Cerebellar nuclear complex (tissue), 1 donor: ENCODE data around the gene GNB1L.

Experiments
- DNase-seq, 2 experiments: peaks; one replicate each; lab custom pipeline; 2025; lab: John Stamatoyannopoulos, UW

Gene GNB1L

GRCh38 chr22:19862619-19863246, 8.1 kb upstream of the GNB1L start:
- no peak for DNase-seq

GRCh38 chr22:19859861-19860510, 5.3 kb upstream of the GNB1L start:
- DNase-seq: no peak

GRCh38 chr22:19857382-19857781, 2.7 kb upstream of the GNB1L start:
- no peak for DNase-seq

- DNase-seq: no peak
These were observed 1.1 kb upstream of the GNB1L start for GRCh38 chr22:19855504-19856409.

- no peak for DNase-seq
These were observed 546 bp downstream of the GNB1L start for GRCh38 chr22:19853879-19854777.

GRCh38 chr22:19853058-19853878, 1.4 kb downstream of the GNB1L start:
- DNase-seq: no peak

- DNase-seq: no peak
These were observed 2.4 kb downstream of the GNB1L start for GRCh38 chr22:19852177-19852781.

- DNase-seq: no peak
These were observed 3.1 kb downstream of the GNB1L start for GRCh38 chr22:19851291-19852176.

- no peak for DNase-seq
These were observed 3.9 kb downstream of the GNB1L start for GRCh38 chr22:19850763-19851109.

- no peak for DNase-seq
These were observed 4.6 kb downstream of the GNB1L start for GRCh38 chr22:19849835-19850762.

- no peak for DNase-seq
These were observed 6.1 kb downstream of the GNB1L start for GRCh38 chr22:19848298-19849224.

GRCh38 chr22:19847345-19847632, 7.4 kb downstream of the GNB1L start:
- DNase-seq: no peak

- no peak for DNase-seq
These were observed 7.9 kb downstream of the GNB1L start for GRCh38 chr22:19846620-19847344.

GRCh38 chr22:19845054-19845722, 9.5 kb downstream of the GNB1L start:
- no peak for DNase-seq

- DNase-seq: peak in 1 of 2 experiments; percentile 2
These were observed 10.2 kb downstream of the GNB1L start for GRCh38 chr22:19844377-19845053.
